GM18507 (cell line): Measurements from ENCODE around the gene PACRG.

ENCODE experiments used
- DNase-seq: peaks from one replicate; pipeline ENCODE4 v3.0.0; 2011; ENCODE audit warnings: low read depth; ENCODE audit not compliant: insufficient read length; ENCODE audit errors: extremely low spot score
- FAIRE-seq: peaks from 2 replicates; lab custom pipeline; 2011; peaks lifted over from hg19 to GRCh38; lab: Jason Lieb, UNC

Gene PACRG

GRCh38 chr6:163149279-163149848 lies 421.6 kb downstream of the PACRG start:
- DNase-seq (no peak), FAIRE-seq (no peak)

GRCh38 chr6:163151212-163151611 lies 423.4 kb downstream of the PACRG start:
- DNase-seq (no peak), FAIRE-seq (no peak)

GRCh38 chr6:163152701-163153100 lies 424.9 kb downstream of the PACRG start:
- DNase-seq = no peak
- FAIRE-seq = no peak

GRCh38 chr6:163159110-163159509 lies 431.3 kb downstream of the PACRG start:
- FAIRE-seq (no peak), DNase-seq (no peak)

- no peak for FAIRE-seq
These were observed 431.9 kb downstream of the PACRG start for GRCh38 chr6:163159689-163160088.

GRCh38 chr6:163162007-163162873 lies 434.5 kb downstream of the PACRG start:
- no peak for DNase-seq

More at GRCh38 chr6:163159689-163160088, 431.9 kb downstream of the PACRG start:
- DNase-seq = no peak

GRCh38 chr6:163162874-163163213 lies 435.1 kb downstream of the PACRG start:
- no peak for DNase-seq
- FAIRE-seq = no peak

More at GRCh38 chr6:163162007-163162873, 434.5 kb downstream of the PACRG start:
- no peak for FAIRE-seq

- no peak for FAIRE-seq
- DNase-seq = no peak
These were observed 436.6 kb downstream of the PACRG start for GRCh38 chr6:163164175-163164900.

GRCh38 chr6:163165155-163165910 lies 437.6 kb downstream of the PACRG start:
- DNase-seq = no peak
- FAIRE-seq = no peak

GRCh38 chr6:163165922-163166321 lies 438.1 kb downstream of the PACRG start:
- no peak for DNase-seq
- FAIRE-seq = no peak

GRCh38 chr6:163166507-163166906 lies 438.7 kb downstream of the PACRG start:
- FAIRE-seq = no peak
- no peak for DNase-seq

- DNase-seq (no peak), FAIRE-seq (no peak)
These were observed 441.7 kb downstream of the PACRG start for GRCh38 chr6:163169521-163169920.

GRCh38 chr6:163170294-163170883 lies 442.6 kb downstream of the PACRG start:
- DNase-seq (peak; percentile 11), FAIRE-seq (peak; percentile 74)

GRCh38 chr6:163173741-163174140 lies 446.0 kb downstream of the PACRG start:
- FAIRE-seq (no peak), DNase-seq (no peak)

- no peak for FAIRE-seq
- no peak for DNase-seq
These were observed 447.5 kb downstream of the PACRG start for GRCh38 chr6:163175301-163175700.

GRCh38 chr6:163176097-163176496 lies 448.3 kb downstream of the PACRG start:
- FAIRE-seq = no peak
- DNase-seq = no peak

- FAIRE-seq = no peak
- no peak for DNase-seq
These were observed 449.2 kb downstream of the PACRG start for GRCh38 chr6:163177007-163177406.

- FAIRE-seq (no peak), DNase-seq (no peak)
These were observed 450.2 kb downstream of the PACRG start for GRCh38 chr6:163177892-163178420.

GRCh38 chr6:163179061-163179460 lies 451.3 kb downstream of the PACRG start:
- no peak for FAIRE-seq
- DNase-seq = no peak
